Thoracic aorta (tissue), 2 donors: ENCODE results near the gene PIEZO2. TPM values are rescaled to one million over a fixed set of nuclear protein-coding genes. Genes with fewer than 3 reads are reported as not detected.

Experiments used
- ATAC-seq: fragments of 150-250 bp; one replicate; pipeline ENCODE4 v1.8.0; 2017; ENCODE audit warnings: low read depth; ENCODE audit not compliant: insufficient number of reproducible peaks, low FRiP score
- DNase-seq: peaks from one replicate; pipeline ENCODE4 v3.0.0-alpha.2; 2020; ENCODE audit warnings: low spot score
- H3K27ac ChIP-seq, 2 donors: fragments of 200-600 bp; sonication (generic); 1 replicate in 1 of 2; 2 replicates in 1 of 2; pipeline ENCODE4 v1.5.1; 2016; ENCODE audit warnings: mild to moderate bottlenecking in 2 of 2, moderate library complexity in 2 of 2
- H3K27me3 ChIP-seq: fragments of 200-600 bp; sonication (generic); replicated peaks from 2 replicates; pipeline ENCODE4 v1.6.0; 2016; ENCODE audit warnings: mild to moderate bottlenecking; ENCODE audit not compliant: insufficient read depth
- H3K36me3 ChIP-seq: fragments of 200-600 bp; sonication (generic); one replicate; pipeline ENCODE4 v1.5.1; 2016
- H3K4me1 ChIP-seq, 2 donors: fragments of 200-600 bp; sonication (generic); 1 replicate in 1 of 2; 2 replicates in 1 of 2; pipeline versions ENCODE4 v1.5.1 to v1.6.0; 2016; ENCODE audit warnings: low read depth in 2 of 2, mild to moderate bottlenecking in 1 of 2; ENCODE audit not compliant: control insufficient read depth in 1 of 2
- H3K4me3 ChIP-seq: fragments of 200-600 bp; sonication (generic); 2 replicates; pipeline ENCODE4 v1.5.1; 2016; ENCODE audit warnings: mild to moderate bottlenecking
- H3K9me3 ChIP-seq: fragments of 200-600 bp; sonication (generic); 2 replicates; pipeline ENCODE4 v1.5.1; 2016
- total RNA-seq, 2 donors: library from RNA; depleted of rRNA; stranded (reverse); fragments of >200 nt; gene quantifications; one replicate each; pipeline versions ENCODE4 v1.1.0 to v1.2.3, GENCODE V29; 2016
- TF ChIP-seq, protein P1 (sequence below): fragments of 200-600 bp; sonication (generic); IDR thresholded peaks from one replicate; pipeline ENCODE4 v1.5.1; 2019; ENCODE audit warnings: antibody characterized with exemption

Gene PIEZO2
- total RNA-seq, 2 donors from 2014 or later = 8.3 to 10.3 TPM

DNA sequence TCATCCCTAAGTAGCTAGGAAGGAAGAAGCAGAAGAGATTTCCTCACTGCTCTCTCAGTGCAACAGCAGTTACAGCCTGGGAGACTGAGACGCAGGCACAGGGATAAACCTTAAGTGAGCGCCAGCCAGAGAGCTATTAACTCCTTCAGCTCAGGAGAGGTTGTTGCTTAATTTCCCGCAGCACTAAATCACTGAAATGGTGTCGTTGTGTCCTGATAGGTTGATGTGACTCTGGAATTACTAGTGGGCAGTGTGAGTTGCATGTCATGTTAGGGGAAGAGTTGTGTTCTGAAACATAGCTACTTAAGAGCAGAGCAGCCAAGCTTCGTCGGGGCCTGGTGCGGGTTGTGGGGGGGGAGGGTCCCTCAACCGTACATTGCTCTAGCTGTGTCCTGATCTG, 397.7 kb downstream of the PIEZO2 start:
- no peaks in the 10 kb centered on the region for H3K27me3 ChIP-seq
- no peak overlapping the region for H3K4me3 ChIP-seq
- H3K9me3 ChIP-seq = no peaks in the 10 kb centered on the region
- DNase-seq (no peak), ATAC-seq (no peak)
- no peak overlapping the region for H3K27ac ChIP-seq
- no peaks in the 10 kb centered on the region for H3K36me3 ChIP-seq
- no peaks in the 10 kb centered on the region for H3K4me1 ChIP-seq
- TF ChIP-seq, protein P1, sequence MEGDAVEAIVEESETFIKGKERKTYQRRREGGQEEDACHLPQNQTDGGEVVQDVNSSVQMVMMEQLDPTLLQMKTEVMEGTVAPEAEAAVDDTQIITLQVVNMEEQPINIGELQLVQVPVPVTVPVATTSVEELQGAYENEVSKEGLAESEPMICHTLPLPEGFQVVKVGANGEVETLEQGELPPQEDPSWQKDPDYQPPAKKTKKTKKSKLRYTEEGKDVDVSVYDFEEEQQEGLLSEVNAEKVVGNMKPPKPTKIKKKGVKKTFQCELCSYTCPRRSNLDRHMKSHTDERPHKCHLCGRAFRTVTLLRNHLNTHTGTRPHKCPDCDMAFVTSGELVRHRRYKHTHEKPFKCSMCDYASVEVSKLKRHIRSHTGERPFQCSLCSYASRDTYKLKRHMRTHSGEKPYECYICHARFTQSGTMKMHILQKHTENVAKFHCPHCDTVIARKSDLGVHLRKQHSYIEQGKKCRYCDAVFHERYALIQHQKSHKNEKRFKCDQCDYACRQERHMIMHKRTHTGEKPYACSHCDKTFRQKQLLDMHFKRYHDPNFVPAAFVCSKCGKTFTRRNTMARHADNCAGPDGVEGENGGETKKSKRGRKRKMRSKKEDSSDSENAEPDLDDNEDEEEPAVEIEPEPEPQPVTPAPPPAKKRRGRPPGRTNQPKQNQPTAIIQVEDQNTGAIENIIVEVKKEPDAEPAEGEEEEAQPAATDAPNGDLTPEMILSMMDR = no peak

DNA sequence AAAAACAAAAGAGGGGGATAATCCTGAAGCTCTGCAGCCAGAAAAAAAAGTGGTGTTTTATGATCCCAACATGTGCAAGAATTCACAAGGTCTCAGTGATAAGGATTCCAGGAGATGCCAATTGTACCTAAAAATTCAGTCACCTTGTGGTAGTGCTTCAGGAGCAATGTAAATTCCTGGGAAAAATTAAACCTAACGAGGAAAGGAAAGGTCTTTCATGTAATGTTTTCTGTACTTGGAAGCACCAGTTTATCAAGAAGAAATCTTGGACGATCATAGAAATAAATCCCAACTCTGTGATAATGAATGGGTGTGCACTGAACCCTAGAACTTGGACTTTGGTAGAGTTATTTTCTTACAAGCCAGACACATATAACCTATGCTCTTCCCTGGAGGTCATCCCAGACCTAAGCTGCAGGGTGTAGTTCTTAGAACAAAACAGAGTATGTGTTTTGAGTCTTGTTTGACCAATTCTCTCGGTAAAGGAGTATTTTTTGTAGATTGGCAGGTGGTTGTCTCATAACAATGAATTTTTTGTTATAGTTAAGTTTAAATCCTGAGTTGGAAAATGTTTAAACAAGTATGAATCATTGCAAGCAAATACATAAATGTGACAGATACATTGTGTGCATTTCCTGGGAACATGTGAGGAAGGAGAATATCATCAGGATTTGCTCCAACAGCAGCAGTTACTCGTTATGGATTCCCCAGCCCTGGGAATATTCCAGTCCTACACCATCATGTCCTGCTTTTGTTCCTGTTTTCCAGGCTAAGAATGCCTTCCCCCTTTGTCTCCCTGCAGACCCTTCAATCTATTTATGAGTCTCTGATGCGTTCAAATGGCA, 399.0 kb downstream of the PIEZO2 start:
- Histone ChIP-seq H3K36me3 (no peaks in the 10 kb centered on the region), H3K27me3 (no peaks in the 10 kb centered on the region), H3K9me3 (no peaks in the 10 kb centered on the region), H3K27ac (no peak overlapping the region), H3K4me1 (no peaks in the 10 kb centered on the region), H3K4me3 (no peak overlapping the region)
- ATAC-seq (no peak), DNase-seq (no peak)
- TF ChIP-seq, protein P1 = no peak

DNA sequence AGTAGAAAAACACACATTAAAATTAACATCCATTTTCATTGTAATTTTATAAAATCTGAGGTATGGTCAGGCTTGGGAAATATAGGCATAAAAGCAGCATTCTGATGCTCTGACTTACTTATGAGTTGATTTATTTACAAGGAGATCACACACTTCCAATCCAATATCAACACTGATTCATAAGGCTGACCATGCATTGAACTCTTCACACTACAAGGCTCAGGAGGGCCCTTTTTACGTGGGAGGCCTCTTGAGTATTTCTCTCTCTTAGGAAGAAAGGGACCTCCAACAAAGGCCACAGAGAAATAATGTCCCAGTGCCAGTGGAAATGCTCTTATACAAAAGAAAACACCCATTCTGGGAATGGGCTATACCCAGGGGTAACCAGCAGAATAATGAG, 400.7 kb downstream of the PIEZO2 start:
- Histone ChIP-seq H3K36me3 (no peaks in the 10 kb centered on the region), H3K27ac (no peak overlapping the region), H3K9me3 (no peaks in the 10 kb centered on the region), H3K4me1 (no peaks in the 10 kb centered on the region), H3K4me3 (no peak overlapping the region), H3K27me3 (no peaks in the 10 kb centered on the region)
- TF ChIP-seq, protein P1 = no peak
- no peak for ATAC-seq
- DNase-seq = no peak

DNA sequence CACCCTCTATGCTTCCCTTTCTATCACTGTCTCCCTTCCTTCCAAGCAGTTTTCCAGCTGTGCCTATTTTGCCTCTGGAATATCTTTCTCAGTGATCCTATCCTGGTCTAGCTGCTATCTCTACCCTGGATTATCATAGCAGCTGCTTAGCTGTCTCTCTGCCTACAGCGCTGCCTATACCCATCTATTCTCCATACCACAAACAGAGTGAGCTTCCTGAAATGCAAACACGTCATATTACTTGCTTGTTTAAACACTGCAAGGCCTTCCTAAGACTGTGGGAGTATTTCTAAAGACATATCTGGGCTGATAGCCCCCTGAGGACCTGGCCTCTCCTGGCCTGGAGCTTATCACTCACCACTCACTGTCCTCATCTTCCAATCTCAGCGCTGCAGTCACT, 403.4 kb downstream of the PIEZO2 start:
- ATAC-seq = no peak
- Histone ChIP-seq H3K4me3 (no peak overlapping the region), H3K36me3 (no peaks in the 10 kb centered on the region), H3K27me3 (no peaks in the 10 kb centered on the region), H3K9me3 (no peaks in the 10 kb centered on the region), H3K4me1 (no peaks in the 10 kb centered on the region), H3K27ac (no peak overlapping the region)
- no peak for DNase-seq
- TF ChIP-seq, protein P1 = no peak

DNA sequence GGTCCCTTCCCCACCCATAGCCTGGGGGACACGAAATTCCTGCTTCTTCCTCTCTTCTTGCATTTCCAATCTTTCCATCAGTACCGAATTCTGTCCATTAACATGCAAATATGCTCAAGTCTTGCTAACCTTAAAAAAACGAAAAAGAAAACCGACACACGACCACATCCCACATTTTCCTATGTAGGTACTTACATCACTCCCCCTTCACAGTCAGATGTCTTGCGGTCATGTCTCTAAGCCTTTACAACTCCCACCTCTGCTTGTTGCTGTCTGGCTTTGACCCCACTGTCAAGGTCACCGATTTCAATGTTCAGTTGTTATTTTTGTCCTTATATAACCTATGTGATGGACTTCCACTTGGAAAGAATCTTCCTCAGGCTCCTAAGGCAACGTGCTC, 404.1 kb downstream of the PIEZO2 start:
- Histone ChIP-seq H3K36me3 (no peaks in the 10 kb centered on the region), H3K9me3 (no peaks in the 10 kb centered on the region), H3K4me1 (no peaks in the 10 kb centered on the region), H3K27me3 (no peaks in the 10 kb centered on the region), H3K4me3 (no peak overlapping the region), H3K27ac (no peak overlapping the region)
- DNase-seq = no peak
- no peak for ATAC-seq
- TF ChIP-seq, protein P1 = no peak
